Mammary epithelial cell (primary cell): ENCODE results near the gene EIF3F.

ENCODE experiments used
- EZH2 ChIP-seq: IDR thresholded peaks from 2 replicates; pipeline ENCODE4 v1.6.1; 2012; ENCODE audit warnings: low read length, inconsistent platforms, borderline replicate concordance
- TF ChIP-seq, protein P1 (sequence below), 2 donors: IDR thresholded peaks in 1 of 2; conservative IDR thresholded peaks in 1 of 2; 2 replicates each; pipeline ENCODE4 v1.5.1; 2011 to 2012; ENCODE audit warnings: inconsistent platforms in 2 of 2, low read length in 2 of 2, mild to moderate bottlenecking in 2 of 2, control low read depth in 1 of 2, low read depth in 1 of 2; ENCODE audit not compliant: insufficient read depth in 1 of 2; ENCODE audit errors: extremely low read depth in 1 of 2

DNA sequence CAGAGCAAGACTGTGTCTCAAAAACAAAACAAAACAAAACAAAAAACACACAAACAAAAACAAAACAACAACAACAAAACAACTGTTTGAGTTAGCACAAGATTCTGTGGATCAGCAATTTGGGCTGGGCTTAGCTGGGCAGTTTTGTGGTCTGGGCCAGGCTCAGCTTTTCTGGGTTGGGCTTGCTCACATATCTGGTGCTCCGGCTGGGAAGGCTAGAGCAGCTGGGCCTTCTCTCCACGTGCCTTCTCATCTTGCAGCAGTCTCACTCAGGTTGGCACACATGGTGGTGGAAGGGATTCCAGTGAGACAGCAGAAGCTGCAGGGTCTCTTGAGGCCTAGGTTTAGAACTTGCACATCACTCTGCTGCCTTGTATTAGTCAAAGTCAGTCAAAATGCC is 35.7 kb downstream of the EIF3F start:
- TF ChIP-seq, protein P1, sequence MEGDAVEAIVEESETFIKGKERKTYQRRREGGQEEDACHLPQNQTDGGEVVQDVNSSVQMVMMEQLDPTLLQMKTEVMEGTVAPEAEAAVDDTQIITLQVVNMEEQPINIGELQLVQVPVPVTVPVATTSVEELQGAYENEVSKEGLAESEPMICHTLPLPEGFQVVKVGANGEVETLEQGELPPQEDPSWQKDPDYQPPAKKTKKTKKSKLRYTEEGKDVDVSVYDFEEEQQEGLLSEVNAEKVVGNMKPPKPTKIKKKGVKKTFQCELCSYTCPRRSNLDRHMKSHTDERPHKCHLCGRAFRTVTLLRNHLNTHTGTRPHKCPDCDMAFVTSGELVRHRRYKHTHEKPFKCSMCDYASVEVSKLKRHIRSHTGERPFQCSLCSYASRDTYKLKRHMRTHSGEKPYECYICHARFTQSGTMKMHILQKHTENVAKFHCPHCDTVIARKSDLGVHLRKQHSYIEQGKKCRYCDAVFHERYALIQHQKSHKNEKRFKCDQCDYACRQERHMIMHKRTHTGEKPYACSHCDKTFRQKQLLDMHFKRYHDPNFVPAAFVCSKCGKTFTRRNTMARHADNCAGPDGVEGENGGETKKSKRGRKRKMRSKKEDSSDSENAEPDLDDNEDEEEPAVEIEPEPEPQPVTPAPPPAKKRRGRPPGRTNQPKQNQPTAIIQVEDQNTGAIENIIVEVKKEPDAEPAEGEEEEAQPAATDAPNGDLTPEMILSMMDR (conservative IDR thresholded peaks at IDR 0.05 in 1 of 2, IDR thresholded peaks at IDR 0.05 in 1 of 2; ENCODE audit: extremely low read depth in 1 of 2, insufficient read depth in 1 of 2, low read depth in 1 of 2, low read length in 2 of 2): no peak
- TF ChIP-seq EZH2: no peak
